HFF-Myc (cell line): ENCODE measurements around the gene EIF4E1B.

Experiments used
- DNase-seq: peaks from one replicate; pipeline ENCODE4 v3.0.0-alpha.2; 2011; ENCODE audit warnings: low read depth; ENCODE audit errors: extremely low read depth
- H3K4me3 ChIP-seq: replicated peaks from 2 replicates; pipeline ENCODE4 v1.5.1; 2011; ENCODE audit warnings: low read depth, mild to moderate bottlenecking, control low read depth, low read length
- CTCF ChIP-seq: IDR thresholded peaks from 2 replicates; pipeline ENCODE4 v1.5.1; 2012; ENCODE audit warnings: mild to moderate bottlenecking, low read depth, low read length, control low read depth; ENCODE audit errors: missing control alignments

The EIF4E1B gene

GRCh38 chr5:176667637-176668036 lies 37.2 kb downstream of the EIF4E1B start:
- peak; percentile 7 for TF ChIP-seq CTCF

GRCh38 chr5:176670449-176670848 lies 40.0 kb downstream of the EIF4E1B start:
- no peak for TF ChIP-seq CTCF
- no peak overlapping the region for H3K4me3 ChIP-seq

More at GRCh38 chr5:176667637-176668036, 37.2 kb downstream of the EIF4E1B start:
- H3K4me3 ChIP-seq, result no peak overlapping the region
- no peak for DNase-seq

GRCh38 chr5:176671399-176671798 lies 40.9 kb downstream of the EIF4E1B start:
- H3K4me3 ChIP-seq, result no peak overlapping the region
- DNase-seq, result no peak
- TF ChIP-seq CTCF, result no peak

More at GRCh38 chr5:176670449-176670848, 40.0 kb downstream of the EIF4E1B start:
- DNase-seq, result no peak

- TF ChIP-seq CTCF, result no peak
- H3K4me3 ChIP-seq, result no peak overlapping the region
- DNase-seq, result no peak
Observed at GRCh38 chr5:176671890-176672747, 41.6 kb downstream of the EIF4E1B start.

GRCh38 chr5:176673651-176674583 lies 43.4 kb downstream of the EIF4E1B start:
- no peak for TF ChIP-seq CTCF
- no peak for DNase-seq
- no peak overlapping the region for H3K4me3 ChIP-seq

- no peak for TF ChIP-seq CTCF
- DNase-seq, result no peak
- no peak overlapping the region for H3K4me3 ChIP-seq
Observed at GRCh38 chr5:176674799-176675198, 44.3 kb downstream of the EIF4E1B start.
